Adrenal gland (tissue), 12 donors: Measurements from ENCODE around the gene ARHGEF12. TPM values are rescaled to one million over a fixed set of nuclear protein-coding genes. Genes with fewer than 3 reads are reported as not detected.

Experiments
- DNase-seq, 7 donors: peaks; one replicate each; pipeline ENCODE4 v3.0.0-alpha.2; 2019 to 2020
- H3K27ac ChIP-seq, 5 donors: fragments of 200-600 bp; sonication (generic) in 4 of 5; 1 replicate in 3 of 5; 2 replicates in 2 of 5; pipeline versions ENCODE4 v1.5.1 to v1.8.0; 2016 to 2020; ENCODE audit warnings: mild to moderate bottlenecking in 1 of 5
- H3K27me3 ChIP-seq: fragments of 200-600 bp; 2 replicates; pipeline ENCODE4 v1.8.0; 2021
- H3K36me3 ChIP-seq, 2 donors: fragments of 200-600 bp; replicated peaks in 1 of 2; 1 replicate in 1 of 2; 2 replicates in 1 of 2; pipeline versions ENCODE4 v1.5.1 to v1.8.0; 2018 to 2022
- H3K4me1 ChIP-seq, 2 donors: fragments of 200-600 bp; replicated peaks in 1 of 2; 1 replicate in 1 of 2; 2 replicates in 1 of 2; pipeline versions ENCODE4 v1.5.1 to v1.8.0; 2018 to 2021
- H3K4me3 ChIP-seq, 4 donors: fragments of 200-600 bp; sonication (generic) in 3 of 4; one replicate each; pipeline ENCODE4 v1.5.1; 2016 to 2018
- H3K9me3 ChIP-seq, 3 donors: fragments of 200-600 bp; sonication (generic) in 1 of 3; replicated peaks in 1 of 3; 1 replicate in 2 of 3; 2 replicates in 1 of 3; pipeline versions ENCODE4 v1.5.1 to v1.8.0; 2016 to 2021
- CTCF ChIP-seq, 6 experiments: fragments of 450-650 bp in 4 of 6; fragments of 200-600 bp in 2 of 6; sonication (generic) in 1 of 6; IDR thresholded peaks; 1 replicate in 5 of 6; 2 replicates in 1 of 6; pipeline versions ENCODE4 v1.5.1 to v1.8.0; 2016 to 2021; ENCODE audit warnings: antibody characterized with exemption in 6 of 6, mild to moderate bottlenecking in 2 of 6, moderate library complexity in 1 of 6
- POLR2A ChIP-seq, 2 donors: fragments of 450-650 bp; IDR thresholded peaks; one replicate each; pipeline ENCODE4 v1.6.1; 2017; ENCODE audit warnings: antibody characterized with exemption in 2 of 2, mild to moderate bottlenecking in 2 of 2, moderate library complexity in 1 of 2
- WGBS, 4 donors: extraction: QIAGEN DNeasy Blood & Tissue Kit in 2 of 4; methylation state at CpG; one replicate each; pipeline versions ENCODE4 v1.1.5 to v1.1.7; 2013 to 2017; 5-methylcytosine and 5-hydroxymethylcytosine counted together
- intact Hi-C, 2 donors: fragments of 100-400 bp; cut with DNase I; formaldehyde crosslinking; loops; one replicate each; pipeline versions ENCODE4 v1.14.1 to v1.15.0; 2022 to 2023
- polyA plus RNA-seq, 3 donors: library from polyadenylated mRNA; stranded (reverse); fragments of 200-250 nt in 2 of 3; fragments of 350-450 nt in 1 of 3; fragmentation: Illumina TruSeq in 1 of 3; extraction: RNeasy Lipid Tissue Mini Kit (QIAGEN cat#74804) in 1 of 3; gene quantifications; one replicate each; pipeline ENCODE4 v1.2.3, GENCODE V29; 2013 to 2014
- total RNA-seq, 9 donors: library from RNA; depleted of rRNA in 4 of 9; stranded (reverse); fragments of >200 nt in 4 of 9; fragments of 120-200 nt in 1 of 9; fragmentation: NEBNext Ultra II Directional in 1 of 9; extraction: Animal tissue kit (Norgen Biotek cat#: 25700) in 1 of 9; gene quantifications; one replicate each; pipeline versions ENCODE4 v1.1.0 to v1.2.4, GENCODE V29; 2013 to 2023
- donor health status: healthy with polysubstance abuse.
- donor health status: Bipolar disorder and iron deficiency.
- donor health status: DM: yes; HTN: yes; CAD: no.
- donor health status: DM: no; HTN: no; CAD: no.
- donor health status: DM: no; HTN: no; CAD: no.
- donor health status: DM: yes; HTN: yes; CAD: no.

The ARHGEF12 gene
- total and polyA plus RNA-seq, 12 donors = 20.2 to 125 (median 94.2) TPM

- Histone ChIP-seq H3K27me3 (no peaks in the 10 kb centered on the region), H3K27ac (no peak overlapping the region), H3K4me3 (no peak overlapping the region), H3K9me3 (no peaks in the 10 kb centered on the region), H3K4me1 (no peaks in the 10 kb centered on the region), H3K36me3 (no peaks in the 10 kb centered on the region)
- no peak for TF ChIP-seq CTCF (IDR thresholded peaks at IDR 0.05)
- no peak for TF ChIP-seq POLR2A (IDR thresholded peaks at IDR 0.05)
- intact Hi-C loops = loop anchor here (2.0 to 10.0 kb wide), 3 partner anchors 290 to 680 kb away; no protein-coding TSS in a partner anchor
- 84 to 90% (median 88%) methylated on average over 7 of the region's 7 CpGs for WGBS, 4 donors
- DNase-seq = no peak
Measured at GRCh38 chr11:120515186-120515723, 179.0 kb downstream of the ARHGEF12 start.

- intact Hi-C loops = loop anchor here (10.0 kb wide), 2 partner anchors 288 to 678 kb away; no protein-coding TSS in a partner anchor
- H3K27ac ChIP-seq = no peak overlapping the region
Measured at GRCh38 chr11:120516461-120517389, 180.5 kb downstream of the ARHGEF12 start.

GRCh38 chr11:120517390-120517761, 181.2 kb downstream of the ARHGEF12 start:
- 65 to 85% (median 75%) methylated on average over 12 to 13 of the region's 13 CpGs for WGBS, 4 donors
- TF ChIP-seq POLR2A (IDR thresholded peaks at IDR 0.05) = no peak
- no peak for TF ChIP-seq CTCF (IDR thresholded peaks at IDR 0.05)
- no peak overlapping the region for H3K4me3 ChIP-seq
- intact Hi-C loops = loop anchor here (10.0 kb wide), 2 partner anchors 287 to 677 kb away; no protein-coding TSS in a partner anchor
- peak overlapping the region in 1 of 5 donors; percentile 34 for H3K27ac ChIP-seq
- H3K36me3 ChIP-seq = no peaks in the 10 kb centered on the region
- no peaks in the 10 kb centered on the region for H3K27me3 ChIP-seq
- H3K4me1 ChIP-seq = no peaks in the 10 kb centered on the region
- no peak for DNase-seq
- no peaks in the 10 kb centered on the region for H3K9me3 ChIP-seq

More at GRCh38 chr11:120516461-120517389, 180.5 kb downstream of the ARHGEF12 start:
- Histone ChIP-seq H3K27me3 (no peaks in the 10 kb centered on the region), H3K9me3 (no peaks in the 10 kb centered on the region), H3K4me1 (no peaks in the 10 kb centered on the region), H3K4me3 (no peak overlapping the region), H3K36me3 (no peaks in the 10 kb centered on the region)
- TF ChIP-seq CTCF (IDR thresholded peaks at IDR 0.05) = no peak
- no peak for TF ChIP-seq POLR2A (IDR thresholded peaks at IDR 0.05)
- DNase-seq = no peak
- 69 to 74% (median 73%) methylated on average over 21 to 39 of the region's 39 CpGs for WGBS, 4 donors

DNA sequence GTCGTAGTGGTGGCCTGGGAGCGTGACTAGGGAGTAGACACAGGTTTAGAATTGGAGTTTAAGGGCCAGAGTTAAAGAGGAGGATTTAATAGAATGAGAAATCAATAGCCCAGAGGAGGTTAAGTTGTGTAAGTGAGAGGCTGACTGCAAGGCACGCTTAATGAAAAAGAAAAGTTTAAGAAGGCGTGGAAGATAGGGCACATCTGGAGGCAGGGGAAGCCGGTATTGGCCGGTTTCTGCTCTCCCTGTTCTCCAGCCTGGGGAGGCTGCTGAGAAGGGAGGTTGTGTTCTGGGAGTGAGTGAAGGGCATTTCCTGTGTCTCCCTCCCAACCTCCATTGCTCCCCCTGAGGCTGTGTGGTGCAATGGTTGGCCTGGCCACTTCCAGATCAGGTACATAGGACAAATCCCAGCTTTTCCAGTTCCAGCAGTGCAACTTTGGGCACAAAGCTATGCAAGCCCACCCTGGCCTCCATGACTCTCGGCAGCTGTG, 181.6 kb downstream of the ARHGEF12 start:
- DNase-seq = no peak
- intact Hi-C loops = loop anchor here (10.0 kb wide), 2 partner anchors 287 to 677 kb away; no protein-coding TSS in a partner anchor
- 74 to 92% (median 88%) methylated on average over 6 to 7 of the region's 7 CpGs for WGBS, 4 donors
- H3K9me3 ChIP-seq = no peaks in the 10 kb centered on the region
- H3K4me3 ChIP-seq = no peak overlapping the region
- no peaks in the 10 kb centered on the region for H3K27me3 ChIP-seq
- peak overlapping the region in 1 of 5 donors; percentile 34 for H3K27ac ChIP-seq
- TF ChIP-seq POLR2A (IDR thresholded peaks at IDR 0.05) (no peak), CTCF (IDR thresholded peaks at IDR 0.05) (no peak)
- no peaks in the 10 kb centered on the region for H3K36me3 ChIP-seq
- H3K4me1 ChIP-seq = no peaks in the 10 kb centered on the region
